NCI-H774 (cell line): Measurements from ENCODE around the gene ITGAL.

ENCODE experiments used
- DNase-seq: peaks from one replicate; lab custom pipeline; 2025; lab: John Stamatoyannopoulos, UW

Gene ITGAL

GRCh38 chr16:30567160-30567990 lies 94.8 kb downstream of the ITGAL start:
- DNase-seq = no peak

DNA sequence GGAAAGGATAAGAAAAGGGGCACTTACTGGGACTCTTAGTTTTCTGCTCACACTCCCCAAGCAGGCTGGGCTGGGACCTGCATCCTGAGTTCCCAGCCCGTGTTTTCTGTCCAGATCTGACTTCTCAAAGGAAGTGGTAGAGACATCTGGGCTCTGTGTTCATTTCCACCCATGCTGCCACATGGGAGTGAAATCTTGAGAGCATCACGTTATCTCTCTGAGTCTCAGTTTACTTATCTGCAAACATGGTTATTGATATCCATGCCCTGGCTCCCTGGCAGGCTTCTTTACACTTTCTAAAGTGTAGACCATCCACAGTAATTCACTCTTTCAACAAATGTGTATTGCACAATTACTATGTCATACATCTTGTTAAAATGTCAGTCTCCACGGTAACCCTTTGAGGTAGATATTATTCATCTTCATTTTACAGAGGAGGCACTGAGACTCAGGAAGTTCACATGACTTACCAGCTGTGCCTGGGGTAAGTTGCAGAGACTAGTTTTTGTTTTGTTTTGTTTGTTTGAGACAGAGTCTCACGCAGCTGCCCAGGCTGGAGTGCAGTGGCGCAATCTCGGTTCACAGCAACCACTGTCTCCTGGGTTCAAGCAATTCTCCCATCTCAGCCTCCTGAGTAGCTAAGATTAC lies 95.6 kb downstream of the ITGAL start:
- DNase-seq = no peak

GRCh38 chr16:30569281-30569680 lies 96.7 kb downstream of the ITGAL start:
- DNase-seq = no peak

GRCh38 chr16:30569746-30570635 lies 97.4 kb downstream of the ITGAL start:
- no peak for DNase-seq

DNA sequence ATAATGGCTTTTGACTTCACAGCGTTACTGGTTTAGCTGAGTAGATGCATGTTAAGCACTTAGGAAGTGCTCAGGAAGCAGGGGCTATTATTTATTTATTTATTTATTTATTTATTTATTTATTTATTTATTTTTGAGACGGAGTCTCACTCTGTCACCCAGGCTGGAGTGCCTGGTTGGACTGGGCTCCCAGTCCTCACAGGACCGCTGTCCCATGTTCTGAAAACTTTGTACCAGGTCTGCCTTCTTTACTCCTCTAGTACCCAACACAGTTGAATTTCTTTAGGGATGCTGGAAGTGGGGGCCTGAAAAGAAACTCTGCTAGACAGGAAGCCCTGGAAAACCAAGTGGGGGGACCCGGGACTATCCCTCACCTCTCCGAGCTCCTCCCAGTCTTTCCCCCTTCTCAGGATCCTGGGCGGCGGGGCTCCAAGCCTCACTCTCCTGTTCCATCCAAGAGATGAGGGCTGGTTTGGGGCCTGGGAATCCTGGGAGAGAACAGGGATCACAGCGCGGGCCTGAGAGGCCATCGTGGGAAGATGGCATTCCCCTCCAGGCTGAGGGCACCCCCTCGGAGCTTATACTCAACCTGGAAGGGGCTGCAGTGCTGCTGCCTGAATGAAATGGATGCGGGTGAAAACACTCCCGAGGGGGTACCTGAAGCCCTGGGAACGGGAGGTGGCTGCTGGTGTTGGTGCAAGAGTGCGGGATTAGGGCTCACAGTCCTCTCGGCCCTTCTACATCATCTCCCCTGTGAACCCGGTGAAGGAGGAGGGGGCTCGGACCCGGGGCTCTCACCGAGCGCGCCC lies 98.3 kb downstream of the ITGAL start:
- no peak for DNase-seq

GRCh38 chr16:30571445-30572322 lies 99.1 kb downstream of the ITGAL start, which contains the start of gene ZNF688:
ZNF688 (minus strand) TSS chr16:30571714; CDS start chr16:30571629, 85 bp downstream.
- peak; percentile 83 for DNase-seq
